Measurements from ENCODE around the gene NXF2B. TPM values are rescaled to one million over a fixed set of nuclear protein-coding genes. Genes with fewer than 3 reads are reported as not detected.

NXF2B gene
- total RNA-seq, 1 experiment from 2014 or later, result not detected

GRCh38 chrX:102338162-102338561 is 101.6 kb downstream of the NXF2B start:
- H3K9me3 ChIP-seq (ENCODE audit: low read depth, low read length, poor library complexity, severe bottlenecking), result no peaks in the 10 kb centered on the region
- BruUV-seq (replicated peaks), result no TSS peak
- no peak overlapping the region for H3K27ac ChIP-seq (ENCODE audit: low read depth, low read length, poor library complexity, severe bottlenecking)
- H3K4me3 ChIP-seq (ENCODE audit: low read depth, low read length, poor library complexity, severe bottlenecking), result no peak overlapping the region
- intact Hi-C loops (cut with micrococcal nuclease; ENCODE audit: unreplicated experiment), result no loop called here
- no peak for TF ChIP-seq CTCF (conservative IDR thresholded peaks at IDR 0.05; ENCODE audit: low read depth, low read length)
- TF ChIP-seq EZH2 (IDR thresholded peaks at IDR 0.05; ENCODE audit: borderline replicate concordance, low read depth, low read length, poor library complexity, severe bottlenecking), result no peak
- POLR2A ChIA-PET (ENCODE audit: low non-redundant PET), result no interaction called here
- no peaks in the 10 kb centered on the region for H3K36me3 ChIP-seq (ENCODE audit: insufficient read depth, low read length, poor library complexity, severe bottlenecking)
- no peaks in the 10 kb centered on the region for H3K27me3 ChIP-seq (replicated peaks; ENCODE audit: insufficient read depth, low read depth, low read length, poor library complexity)
- CTCF ChIA-PET, result no interaction called here
- no peak for DNase-seq (ENCODE audit: low spot score)
- no peaks in the 10 kb centered on the region for H3K4me1 ChIP-seq (ENCODE audit: insufficient read depth, low read length, poor library complexity, severe bottlenecking)

Other genes with a start within 250 kb of the NXF2B start
- not detected in 2 replicates for gene TCP11X1, start 224.7 kb downstream of the NXF2B start, total RNA-seq (2021)
- gene NXF2, start 192.8 kb downstream of the NXF2B start, total RNA-seq (2021), result not detected in 2 replicates
- gene TCP11X2, start 31.8 kb upstream of the NXF2B start, total RNA-seq (2021), result not detected in 2 replicates
- 72.7 and 78.3 TPM in 2 replicates for gene TMSB15A, start 76.7 kb upstream of the NXF2B start, total RNA-seq (2021)
- gene ARMCX5, start 159.5 kb upstream of the NXF2B start, total RNA-seq (2021), result 14.4 and 15.2 TPM in 2 replicates
- gene GPRASP1, start 211.5 kb upstream of the NXF2B start, total RNA-seq (2021), result 3.2 and 3.7 TPM in 2 replicates